Esophagus muscularis mucosa (tissue), 4 donors: Measurements from ENCODE around the gene BAIAP2. TPM values are rescaled to one million over a fixed set of nuclear protein-coding genes. Genes with fewer than 3 reads are reported as not detected.

Experiments used
- DNase-seq: peaks from one replicate; pipeline ENCODE4 v3.0.0-alpha.2; 2017; ENCODE audit errors: extremely low spot score
- H3K27ac ChIP-seq, 4 donors: fragments of 200-600 bp; sonication (generic); replicated peaks in 1 of 4; 1 replicate in 3 of 4; 2 replicates in 1 of 4; pipeline ENCODE4 v1.5.1; 2016 to 2019; ENCODE audit warnings: mild to moderate bottlenecking in 1 of 4
- H3K27me3 ChIP-seq, 4 donors: fragments of 200-600 bp; sonication (generic); one replicate each; pipeline versions ENCODE4 v1.5.1 to v1.6.0; 2016 to 2019
- H3K36me3 ChIP-seq, 4 donors: fragments of 200-600 bp; sonication (generic); one replicate each; pipeline ENCODE4 v1.5.1; 2016 to 2019
- H3K4me1 ChIP-seq, 4 donors: fragments of 200-600 bp; sonication (generic); one replicate each; pipeline ENCODE4 v1.5.1; 2016 to 2019
- H3K4me3 ChIP-seq, 4 donors: fragments of 200-600 bp; sonication (generic); 1 replicate in 2 of 4; 2 replicates in 2 of 4; pipeline ENCODE4 v1.5.1; 2016 to 2019; ENCODE audit warnings: mild to moderate bottlenecking in 4 of 4, moderate library complexity in 1 of 4
- H3K9me3 ChIP-seq, 4 donors: fragments of 200-600 bp; sonication (generic); 1 replicate in 3 of 4; 2 replicates in 1 of 4; pipeline ENCODE4 v1.5.1; 2016 to 2019
- EP300 ChIP-seq: sonication (generic); formaldehyde crosslinking; IDR thresholded peaks from one replicate; pipeline ENCODE4 v1.6.1; 2017; ENCODE audit warnings: antibody characterized with exemption
- POLR2A ChIP-seq: fragments of 450-650 bp; IDR thresholded peaks from one replicate; pipeline ENCODE4 v1.6.1; 2017; ENCODE audit warnings: antibody characterized with exemption, moderate library complexity, mild to moderate bottlenecking, low read depth
- POLR2AphosphoS5 ChIP-seq, 2 donors: sonication (generic); formaldehyde crosslinking; IDR thresholded peaks; one replicate each; pipeline ENCODE4 v1.6.1; 2017; ENCODE audit warnings: antibody characterized with exemption in 2 of 2
- WGBS: methylation state at CpG from one replicate; pipeline ENCODE4 v1.1.5; 2018; 5-methylcytosine and 5-hydroxymethylcytosine counted together
- intact Hi-C: fragments of 100-400 bp; cut with DNase I; formaldehyde crosslinking; loops from one replicate; pipeline ENCODE4 v1.15.1; 2023
- total RNA-seq, 4 donors: library from RNA; depleted of rRNA; stranded (reverse); fragments of >200 nt; gene quantifications; one replicate each; pipeline versions ENCODE4 v1.1.0 to v1.2.1, GENCODE V29; 2016
- TF ChIP-seq, protein P1 (sequence below), 3 experiments: fragments of 200-600 bp in 2 of 3; fragments of 450-650 bp in 1 of 3; sonication (generic) in 2 of 3; IDR thresholded peaks; one replicate each; pipeline ENCODE4 v1.5.1; 2017 to 2019; ENCODE audit warnings: antibody characterized with exemption in 3 of 3, mild to moderate bottlenecking in 2 of 3, moderate library complexity in 1 of 3

The BAIAP2 gene
- total RNA-seq, 4 donors from 2014 or later, result 31.1 to 54.5 (median 36.7) TPM

DNA sequence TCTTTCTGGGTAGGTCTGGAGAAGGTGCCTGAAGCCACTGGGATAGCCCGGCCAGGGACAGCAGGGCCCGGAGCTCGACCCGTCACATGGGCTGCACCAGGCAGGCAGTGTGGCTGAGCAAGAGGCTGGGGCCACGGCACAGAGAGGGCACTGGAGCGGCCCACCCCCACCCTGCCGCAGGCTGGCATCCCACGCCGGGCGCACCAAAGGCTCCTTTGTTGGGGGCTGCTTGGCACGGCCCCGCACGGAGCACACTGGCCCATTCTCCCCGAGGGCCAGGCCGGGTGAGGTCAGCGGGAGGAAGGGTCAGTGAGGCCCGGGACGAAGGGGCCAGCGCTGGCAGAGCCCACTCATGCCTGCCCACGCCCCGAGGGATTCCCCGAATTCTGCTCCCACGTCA lies 93.8 kb downstream of the BAIAP2 start:
- intact Hi-C loops, result no loop called here
- Histone ChIP-seq H3K4me1 (peaks cover 0 to 5% (median 1%) of the 10 kb centered on the region in 4 donors), H3K9me3 (no peaks in the 10 kb centered on the region), H3K27me3 (no peaks in the 10 kb centered on the region), H3K4me3 (peak overlapping the region; percentile 30 to 41 (median 38)), H3K36me3 (peaks cover 0 to 4% (median 3%) of the 10 kb centered on the region in 4 donors), H3K27ac (peak overlapping the region in 2 of 4 donors; percentile 53 to 72)
- no peak for DNase-seq
- TF ChIP-seq, protein P1, sequence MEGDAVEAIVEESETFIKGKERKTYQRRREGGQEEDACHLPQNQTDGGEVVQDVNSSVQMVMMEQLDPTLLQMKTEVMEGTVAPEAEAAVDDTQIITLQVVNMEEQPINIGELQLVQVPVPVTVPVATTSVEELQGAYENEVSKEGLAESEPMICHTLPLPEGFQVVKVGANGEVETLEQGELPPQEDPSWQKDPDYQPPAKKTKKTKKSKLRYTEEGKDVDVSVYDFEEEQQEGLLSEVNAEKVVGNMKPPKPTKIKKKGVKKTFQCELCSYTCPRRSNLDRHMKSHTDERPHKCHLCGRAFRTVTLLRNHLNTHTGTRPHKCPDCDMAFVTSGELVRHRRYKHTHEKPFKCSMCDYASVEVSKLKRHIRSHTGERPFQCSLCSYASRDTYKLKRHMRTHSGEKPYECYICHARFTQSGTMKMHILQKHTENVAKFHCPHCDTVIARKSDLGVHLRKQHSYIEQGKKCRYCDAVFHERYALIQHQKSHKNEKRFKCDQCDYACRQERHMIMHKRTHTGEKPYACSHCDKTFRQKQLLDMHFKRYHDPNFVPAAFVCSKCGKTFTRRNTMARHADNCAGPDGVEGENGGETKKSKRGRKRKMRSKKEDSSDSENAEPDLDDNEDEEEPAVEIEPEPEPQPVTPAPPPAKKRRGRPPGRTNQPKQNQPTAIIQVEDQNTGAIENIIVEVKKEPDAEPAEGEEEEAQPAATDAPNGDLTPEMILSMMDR (IDR thresholded peaks at IDR 0.05), result no peak
- peak in 1 of 2 donors; percentile 48 for TF ChIP-seq POLR2AphosphoS5 (IDR thresholded peaks at IDR 0.05)
- WGBS, result 92% methylated on average over 23 of the region's 23 CpGs

DNA sequence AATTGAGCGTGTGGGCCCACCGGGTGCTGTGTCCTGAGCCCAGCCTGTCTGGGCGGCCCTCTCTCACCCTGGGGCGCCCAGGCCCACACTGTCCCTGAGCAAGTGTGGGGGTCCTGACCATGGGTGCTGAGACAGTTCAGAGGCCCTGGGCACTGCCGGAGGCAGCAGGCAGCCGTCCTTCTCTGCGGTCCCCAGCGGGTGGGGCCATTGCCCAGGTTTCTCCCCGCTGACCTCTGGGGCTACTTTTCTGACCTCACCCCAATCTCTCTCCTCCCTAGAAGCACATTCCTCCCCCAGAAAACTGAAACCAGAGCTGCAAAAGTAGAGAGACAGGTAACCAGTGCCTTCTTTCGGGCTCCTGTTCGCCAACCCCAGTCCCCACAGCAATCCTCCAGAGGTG lies 94.3 kb downstream of the BAIAP2 start:
- TF ChIP-seq EP300 (no peak), POLR2AphosphoS5 (IDR thresholded peaks at IDR 0.05) (no peak), POLR2A (no peak)
- TF ChIP-seq, protein P1 (IDR thresholded peaks at IDR 0.05), result no peak
- intact Hi-C loops, result no loop called here
- H3K27ac ChIP-seq, result peak overlapping the region; percentile 38 to 72 (median 52)
- H3K9me3 ChIP-seq, result no peaks in the 10 kb centered on the region
- DNase-seq, result no peak
- 81% methylated on average over 9 of the region's 11 CpGs for WGBS
- peaks cover 0 to 5% (median 1%) of the 10 kb centered on the region in 4 donors for H3K4me1 ChIP-seq
- no peaks in the 10 kb centered on the region for H3K27me3 ChIP-seq
- no peak overlapping the region for H3K4me3 ChIP-seq
- peaks cover 0 to 5% (median 4%) of the 10 kb centered on the region in 4 donors for H3K36me3 ChIP-seq

DNA sequence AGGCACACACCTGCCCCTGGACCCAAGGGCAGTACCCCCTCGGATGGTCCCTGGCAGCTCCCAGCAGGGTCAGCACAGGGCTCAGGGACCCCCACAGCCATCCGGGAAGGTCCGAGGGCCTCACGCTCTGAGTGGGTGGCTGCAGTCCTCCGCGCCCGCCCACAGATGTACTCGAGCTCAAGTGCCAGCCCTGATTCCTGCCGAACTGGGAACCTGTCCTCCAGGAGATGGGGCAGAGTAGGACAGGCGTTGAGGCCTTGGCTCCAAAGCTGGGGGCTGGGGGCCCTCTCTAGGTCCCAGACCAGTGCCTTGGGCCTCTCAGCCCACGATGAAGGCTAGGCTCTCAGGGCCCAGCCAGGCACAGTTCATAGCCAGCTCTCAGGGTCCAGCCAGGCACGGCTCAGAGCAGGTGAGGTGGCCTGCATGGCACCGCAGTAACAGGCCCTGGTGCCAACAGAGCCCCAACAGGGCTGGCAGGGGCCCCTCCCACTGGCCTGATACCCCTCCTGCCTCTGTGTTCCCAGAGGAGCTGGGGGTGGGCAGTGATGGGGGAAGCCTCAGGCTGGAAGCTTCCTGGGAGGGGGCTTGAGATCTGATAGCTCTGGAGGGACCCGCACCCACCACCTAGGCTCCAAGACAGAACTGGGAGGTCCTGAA lies 94.9 kb downstream of the BAIAP2 start:
- H3K4me3 ChIP-seq, result no peak overlapping the region
- no peaks in the 10 kb centered on the region for H3K9me3 ChIP-seq
- no CpG with 5 or more reads among the region's 14 CpGs for WGBS
- peak overlapping the region; percentile 38 to 72 (median 52) for H3K27ac ChIP-seq
- no peaks in the 10 kb centered on the region for H3K27me3 ChIP-seq
- DNase-seq, result no peak
- peaks cover 0 to 5% (median 0%) of the 10 kb centered on the region in 4 donors for H3K36me3 ChIP-seq
- intact Hi-C loops, result no loop called here
- TF ChIP-seq, protein P1 (IDR thresholded peaks at IDR 0.05), result no peak
- TF ChIP-seq POLR2A (no peak), POLR2AphosphoS5 (IDR thresholded peaks at IDR 0.05) (no peak), EP300 (no peak)
- peaks cover 0 to 5% (median 1%) of the 10 kb centered on the region in 4 donors for H3K4me1 ChIP-seq

DNA sequence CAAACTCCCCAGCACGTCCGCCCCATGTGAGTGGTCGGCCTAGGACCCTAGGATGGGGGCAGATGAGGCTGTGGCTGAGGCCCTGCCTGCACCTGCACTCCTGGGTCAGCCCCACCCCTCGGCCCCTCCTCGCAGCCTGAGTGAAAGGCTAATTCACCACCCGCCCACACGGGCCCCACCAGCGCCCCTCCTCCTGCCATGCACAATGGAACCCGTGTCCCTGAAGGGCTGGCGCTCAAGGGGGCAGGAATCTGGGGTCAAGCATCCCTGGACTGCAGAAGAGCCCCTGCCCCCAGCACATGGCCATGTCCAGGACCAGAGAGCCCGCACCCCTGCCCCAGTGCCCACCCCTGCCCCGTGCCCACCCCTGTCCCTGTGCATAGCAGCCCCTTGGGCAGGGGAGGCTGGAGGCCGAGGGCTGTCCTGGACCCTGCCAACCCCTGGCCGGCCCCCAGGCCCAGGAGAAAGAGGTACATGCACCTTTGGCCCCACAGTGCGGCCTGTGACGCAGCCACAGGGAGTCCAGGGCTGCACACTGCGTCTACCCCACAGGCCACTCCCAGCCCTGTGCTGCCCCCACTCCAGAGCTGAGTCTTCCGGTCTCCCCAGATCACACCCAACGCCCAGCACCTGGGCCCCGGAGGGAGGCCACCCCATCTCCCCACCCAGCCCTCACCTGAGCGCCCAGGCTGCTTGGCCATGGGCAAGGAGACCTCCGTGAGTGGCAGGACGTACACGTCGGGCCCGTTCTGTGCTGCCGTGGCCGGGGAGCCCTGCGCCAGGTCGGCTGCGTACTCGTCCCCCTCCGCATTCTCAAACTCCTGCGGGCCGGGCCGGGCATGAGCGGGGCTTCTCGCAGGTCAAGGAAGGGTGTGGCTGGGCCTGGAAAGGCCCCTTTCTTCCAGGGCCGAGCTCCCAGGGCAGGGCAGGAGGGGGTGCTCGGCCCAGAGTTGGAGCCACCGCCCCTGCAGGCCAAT lies 95.7 kb downstream of the BAIAP2 start:
- Histone ChIP-seq H3K27me3 (no peaks in the 10 kb centered on the region), H3K4me3 (peak overlapping the region in 3 of 4 donors; percentile 7 to 31 (median 20)), H3K36me3 (peaks cover 0 to 5% (median 0%) of the 10 kb centered on the region in 4 donors), H3K4me1 (peaks cover 0 to 5% (median 2%) of the 10 kb centered on the region in 4 donors), H3K27ac (peak overlapping the region; percentile 42 to 72 (median 54)), H3K9me3 (no peaks in the 10 kb centered on the region)
- TF ChIP-seq, protein P1 (IDR thresholded peaks at IDR 0.05), result no peak
- no peak for TF ChIP-seq POLR2A
- no peak for TF ChIP-seq POLR2AphosphoS5 (IDR thresholded peaks at IDR 0.05)
- TF ChIP-seq EP300, result no peak
- intact Hi-C loops, result no loop called here
- no CpG with 5 or more reads among the region's 41 CpGs for WGBS
- DNase-seq, result no peak
